H9 (cell line): ENCODE data around the gene SGF29. TPM values are rescaled to one million over a fixed set of nuclear protein-coding genes. Genes with fewer than 3 reads are reported as not detected.
"Not testable (repeated sequence)": the region's sequence is repeated elsewhere in the genome, so short reads cannot be mapped to it uniquely, and the experiment has no call there.

ENCODE experiments used
- DNase-seq: peaks from one replicate; pipeline ENCODE4 v3.0.0-alpha.2; 2017
- H2AFZ ChIP-seq: one replicate; pipeline ENCODE4 v1.6.1; 2013; ENCODE audit warnings: mild to moderate bottlenecking, low read length, control low read depth, moderate library complexity
- H2AK5ac ChIP-seq: 2 replicates; pipeline ENCODE4 v1.6.1; 2013; ENCODE audit warnings: low read length, control low read depth, mixed read lengths; ENCODE audit not compliant: insufficient read length
- H2BK120ac ChIP-seq: one replicate; pipeline ENCODE4 v1.6.1; 2013; ENCODE audit warnings: low read depth, mild to moderate bottlenecking, low read length, control low read depth, inconsistent platforms; ENCODE audit not compliant: poor library complexity, severe bottlenecking
- H2BK12ac ChIP-seq: 2 replicates; pipeline ENCODE4 v1.6.1; 2013; ENCODE audit warnings: low read length, control low read depth, mixed read lengths, low read depth; ENCODE audit not compliant: insufficient read length
- H2BK15ac ChIP-seq: 2 replicates; pipeline ENCODE4 v1.6.1; 2013; ENCODE audit warnings: low read depth, low read length, control low read depth
- H2BK20ac ChIP-seq: one replicate; pipeline ENCODE4 v1.6.1; 2013; ENCODE audit warnings: low read depth, mild to moderate bottlenecking, low read length, control low read depth, inconsistent platforms; ENCODE audit not compliant: poor library complexity, severe bottlenecking
- H2BK5ac ChIP-seq: 2 replicates; pipeline ENCODE4 v1.6.1; 2013; ENCODE audit warnings: low read length, control low read depth, mixed read lengths; ENCODE audit not compliant: insufficient read length
- H3K14ac ChIP-seq: 2 replicates; pipeline ENCODE4 v1.6.1; 2013; ENCODE audit warnings: low read length, control low read depth; ENCODE audit not compliant: insufficient read depth
- H3K18ac ChIP-seq: 2 replicates; pipeline ENCODE4 v1.6.1; 2013; ENCODE audit warnings: low read depth, mild to moderate bottlenecking, mixed read lengths, low read length, control low read depth; ENCODE audit not compliant: insufficient read length
- H3K23ac ChIP-seq: 2 replicates; pipeline ENCODE4 v1.6.1; 2013; ENCODE audit warnings: low read length, control low read depth, mixed read lengths, low read depth; ENCODE audit not compliant: insufficient read length
- H3K23me2 ChIP-seq: 2 replicates; pipeline ENCODE4 v1.6.1; 2013; ENCODE audit warnings: low read depth, mild to moderate bottlenecking, mixed read lengths, low read length, control low read depth; ENCODE audit not compliant: insufficient read length, poor library complexity, severe bottlenecking
- H3K27ac ChIP-seq: 2 replicates; pipeline ENCODE4 v1.5.1; 2013; ENCODE audit warnings: low read length, control low read depth, mixed read lengths, low read depth; ENCODE audit not compliant: insufficient read length
- H3K27me3 ChIP-seq: 2 replicates; pipeline ENCODE4 v1.6.1; 2013; ENCODE audit warnings: low read length, control low read depth, inconsistent platforms; ENCODE audit not compliant: insufficient read depth
- H3K4ac ChIP-seq: 2 replicates; pipeline ENCODE4 v1.6.1; 2013; ENCODE audit warnings: low read depth, mild to moderate bottlenecking, control low read depth, inconsistent platforms, low read length, moderate library complexity
- H3K4me1 ChIP-seq: 2 replicates; pipeline ENCODE4 v1.6.1; 2013; ENCODE audit warnings: low read length, control low read depth, inconsistent platforms; ENCODE audit not compliant: insufficient read depth
- H3K4me2 ChIP-seq: 2 replicates; pipeline ENCODE4 v1.6.1; 2013; ENCODE audit warnings: low read length, control low read depth, mixed read lengths; ENCODE audit not compliant: insufficient read length, insufficient read depth
- H3K56ac ChIP-seq: 2 replicates; pipeline ENCODE4 v1.6.1; 2013; ENCODE audit warnings: low read depth, mild to moderate bottlenecking, mixed read lengths, low read length, control low read depth; ENCODE audit not compliant: insufficient read length
- H3K79me1 ChIP-seq: 2 replicates; pipeline ENCODE4 v1.6.1; 2013; ENCODE audit warnings: low read depth, mild to moderate bottlenecking, moderate library complexity, low read length, control low read depth, inconsistent platforms; ENCODE audit not compliant: insufficient read depth, poor library complexity, severe bottlenecking
- H3K79me2 ChIP-seq: 2 replicates; pipeline ENCODE4 v1.6.1; 2013; ENCODE audit warnings: low read length, control low read depth, inconsistent platforms; ENCODE audit not compliant: insufficient read depth
- H3K9ac ChIP-seq: 2 replicates; pipeline ENCODE4 v1.6.1; 2013; ENCODE audit warnings: low read length, control low read depth, mixed read lengths; ENCODE audit not compliant: insufficient read length; ENCODE audit errors: extremely low read depth
- H3K9me3 ChIP-seq: one replicate; pipeline ENCODE4 v1.6.1; 2013; ENCODE audit warnings: low read depth, low read length, inconsistent platforms; ENCODE audit not compliant: control insufficient read depth
- H3T11ph ChIP-seq: one replicate; pipeline ENCODE4 v1.6.1; 2013; ENCODE audit warnings: mild to moderate bottlenecking, low read length, control low read depth, inconsistent platforms
- H4K20me1 ChIP-seq: one replicate; pipeline ENCODE4 v1.6.1; 2013; ENCODE audit not compliant: control insufficient read depth, insufficient read length, insufficient read depth
- H4K5ac ChIP-seq: 2 replicates; pipeline ENCODE4 v1.6.1; 2013; ENCODE audit warnings: low read depth, mild to moderate bottlenecking, mixed read lengths, low read length, control low read depth; ENCODE audit not compliant: insufficient read length
- H4K8ac ChIP-seq: replicated peaks from 2 replicates; pipeline ENCODE4 v1.6.1; 2013; ENCODE audit warnings: low read length, control low read depth, mixed read lengths, low read depth; ENCODE audit not compliant: insufficient read length
- H4K91ac ChIP-seq: 2 replicates; pipeline ENCODE4 v1.6.1; 2013; ENCODE audit warnings: low read depth, mild to moderate bottlenecking, moderate library complexity, mixed read lengths, low read length, control low read depth; ENCODE audit not compliant: insufficient read length
- H3K27ac Mint-ChIP-seq, 3 experiments: 2 replicates in 2 of 3; 3 replicates in 1 of 3; pipeline ENCODE4 v1.8.0; 2020 to 2021; ENCODE audit warnings: mixed read lengths in 3 of 3, mild to moderate bottlenecking in 1 of 3, moderate library complexity in 1 of 3
- H3K27me3 Mint-ChIP-seq: 2 replicates; pipeline ENCODE4 v1.8.0; 2021; ENCODE audit warnings: low read depth, mild to moderate bottlenecking, moderate library complexity, mixed read lengths
- H3K36me3 Mint-ChIP-seq, 3 experiments: 2 replicates in 2 of 3; 3 replicates in 1 of 3; pipeline ENCODE4 v1.8.0; 2020 to 2021; ENCODE audit warnings: low read depth in 3 of 3, mixed read lengths in 3 of 3; ENCODE audit not compliant: insufficient read depth in 1 of 3
- H3K4me1 Mint-ChIP-seq, 2 experiments: 2 replicates each; pipeline ENCODE4 v1.8.0; 2020; ENCODE audit warnings: mixed read lengths in 2 of 2
- H3K4me3 Mint-ChIP-seq, 2 experiments: 2 replicates in 1 of 2; 3 replicates in 1 of 2; pipeline ENCODE4 v1.8.0; 2020 to 2021; ENCODE audit warnings: mild to moderate bottlenecking in 2 of 2, mixed read lengths in 2 of 2, moderate library complexity in 1 of 2
- H3K9me3 Mint-ChIP-seq, 2 experiments: 2 replicates in 1 of 2; 3 replicates in 1 of 2; pipeline ENCODE4 v1.8.0; 2020; ENCODE audit warnings: mild to moderate bottlenecking in 2 of 2, mixed read lengths in 2 of 2, moderate library complexity in 1 of 2
- WGBS: extraction: QIAGEN DNeasy Blood & Tissue Kit; methylation state at CpG from one replicate; pipeline ENCODE4 v1.1.7; 2013; ENCODE audit warnings: missing lambda C conversion rate, low lambda C conversion rate, mixed read lengths; ENCODE audit not compliant: insufficient read length; ENCODE audit errors: extremely low coverage; 5-methylcytosine and 5-hydroxymethylcytosine counted together
- total RNA-seq: library from RNA; stranded (reverse); gene quantifications from 2 replicates; pipeline ENCODE4 v1.2.1, GENCODE V29; 2021

Gene SGF29
- total RNA-seq, 1 experiment from 2014 or later, result 24.8 TPM

- DNase-seq, H3K4me1 ChIP-seq: not testable (repeated sequence)
These were observed 47.2 kb downstream of the SGF29 start for GRCh38 chr16:28600965-28601364.

GRCh38 chr16:28601589-28601988 is 47.9 kb downstream of the SGF29 start:
- H2BK5ac ChIP-seq, H3K4me1 ChIP-seq, H2BK120ac ChIP-seq, H3K9me3 ChIP-seq, H2AFZ ChIP-seq, H3K4me3 Mint-ChIP-seq, H3K9ac ChIP-seq, H2BK20ac ChIP-seq, H4K5ac ChIP-seq, H4K20me1 ChIP-seq, H3K27me3 Mint-ChIP-seq, H3T11ph ChIP-seq, DNase-seq, H4K8ac ChIP-seq, H3K27me3 ChIP-seq, H3K36me3 Mint-ChIP-seq, H3K18ac ChIP-seq, H3K4me2 ChIP-seq, H3K4ac ChIP-seq, H3K9me3 Mint-ChIP-seq, H2BK15ac ChIP-seq, H2AK5ac ChIP-seq, H3K56ac ChIP-seq, H3K79me2 ChIP-seq, H3K27ac ChIP-seq, H3K27ac Mint-ChIP-seq, H2BK12ac ChIP-seq, H3K23ac ChIP-seq, H3K79me1 ChIP-seq, H3K14ac ChIP-seq, H3K23me2 ChIP-seq, H4K91ac ChIP-seq: not testable (repeated sequence)
- peaks cover 15% of the 10 kb centered on the region in 2 experiments for H3K4me1 Mint-ChIP-seq
- no CpG with 5 or more reads among the region's 13 CpGs for WGBS

More at GRCh38 chr16:28600965-28601364, 47.2 kb downstream of the SGF29 start:
- not testable (repeated sequence) for H3K27me3 ChIP-seq, H3K79me2 ChIP-seq, H3K9me3 ChIP-seq, H2BK15ac ChIP-seq, H3K18ac ChIP-seq, H3T11ph ChIP-seq, H3K9me3 Mint-ChIP-seq, H3K9ac ChIP-seq, H2AFZ ChIP-seq, H2BK20ac ChIP-seq, H2AK5ac ChIP-seq, H2BK12ac ChIP-seq, H3K79me1 ChIP-seq, H3K27ac Mint-ChIP-seq, H3K56ac ChIP-seq, H3K27ac ChIP-seq, H3K27me3 Mint-ChIP-seq, H4K8ac ChIP-seq, H3K23me2 ChIP-seq, H3K4me3 Mint-ChIP-seq, H3K23ac ChIP-seq, H3K4me2 ChIP-seq, H3K36me3 Mint-ChIP-seq, H4K91ac ChIP-seq, H2BK5ac ChIP-seq, H3K14ac ChIP-seq, H2BK120ac ChIP-seq, H4K20me1 ChIP-seq, H4K5ac ChIP-seq, H3K4ac ChIP-seq
- no CpG with 5 or more reads among the region's 20 CpGs for WGBS
- H3K4me1 Mint-ChIP-seq, result peaks cover 19 to 21% of the 10 kb centered on the region in 2 experiments
